H1 (cell line): Measurements from ENCODE around the gene DLK2.

Experiments used
- BCL11A ChIP-seq, 2 experiments: IDR thresholded peaks; one replicate each; pipeline ENCODE4 v1.6.1; 2011; ENCODE audit warnings: low read depth in 2 of 2, low read length in 2 of 2, mild to moderate bottlenecking in 2 of 2
- CBX8 ChIP-seq: fragments of 300-800, 300-1000 bp; sonication (generic); IDR thresholded peaks from 2 replicates; pipeline ENCODE4 v1.7.1; 2016; ENCODE audit warnings: low read depth, low read length, borderline replicate concordance
- FOSL1 ChIP-seq: IDR thresholded peaks from 2 replicates; pipeline ENCODE4 v1.6.1; 2011; ENCODE audit warnings: mild to moderate bottlenecking, low read depth, low read length, moderate library complexity; ENCODE audit not compliant: insufficient read depth
- NANOG ChIP-seq: IDR thresholded peaks from 2 replicates; pipeline ENCODE4 v1.6.1; 2011; ENCODE audit warnings: low read length, low read depth, mild to moderate bottlenecking, inconsistent platforms; ENCODE audit not compliant: insufficient read depth, poor library complexity, severe bottlenecking
- POLR2AphosphoS5 ChIP-seq: IDR thresholded peaks from 2 replicates; pipeline ENCODE4 v1.6.1; 2011; ENCODE audit warnings: low read depth, low read length
- SRF ChIP-seq: IDR thresholded peaks from 2 replicates; pipeline ENCODE4 v1.6.1; 2011; ENCODE audit warnings: mild to moderate bottlenecking, low read depth, low read length, moderate library complexity
- ZNF274 ChIP-seq: IDR thresholded peaks from 2 replicates; pipeline ENCODE4 v1.7.0; 2012; ENCODE audit warnings: low read length, borderline replicate concordance; ENCODE audit errors: extremely low read depth
- TF ChIP-seq, protein P1 (sequence below), 3 experiments: IDR thresholded peaks; 1 replicate in 2 of 3; 2 replicates in 1 of 3; pipeline versions ENCODE4 v1.5.1 to v1.6.1; 2011; ENCODE audit warnings: low read length in 3 of 3, mild to moderate bottlenecking in 3 of 3, inconsistent platforms in 2 of 3, low read depth in 1 of 3, moderate library complexity in 1 of 3; ENCODE audit not compliant: insufficient read depth in 1 of 3; ENCODE audit errors: control extremely low read depth in 1 of 3

DNA sequence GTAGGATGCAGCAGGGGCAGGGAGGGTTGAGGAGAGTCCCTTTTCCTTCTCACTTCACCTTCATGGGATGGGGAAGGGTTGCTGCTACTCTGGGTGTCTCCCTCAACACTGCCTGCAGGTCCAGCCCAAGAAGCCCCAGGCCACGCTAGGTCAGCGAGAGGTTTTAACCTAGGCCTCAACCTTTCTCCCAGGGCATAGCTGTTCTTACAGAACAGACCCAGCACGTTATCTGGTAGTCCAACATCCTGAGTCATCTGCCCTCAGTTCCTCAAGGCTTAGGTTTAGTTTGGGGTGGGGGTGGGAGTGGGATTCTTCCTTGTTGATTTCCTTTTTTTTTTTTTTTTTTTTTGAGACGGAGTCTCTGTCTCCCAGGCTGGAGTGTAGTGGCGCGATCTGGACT, 39.0 kb upstream of the DLK2 start:
- TF ChIP-seq, protein P1, sequence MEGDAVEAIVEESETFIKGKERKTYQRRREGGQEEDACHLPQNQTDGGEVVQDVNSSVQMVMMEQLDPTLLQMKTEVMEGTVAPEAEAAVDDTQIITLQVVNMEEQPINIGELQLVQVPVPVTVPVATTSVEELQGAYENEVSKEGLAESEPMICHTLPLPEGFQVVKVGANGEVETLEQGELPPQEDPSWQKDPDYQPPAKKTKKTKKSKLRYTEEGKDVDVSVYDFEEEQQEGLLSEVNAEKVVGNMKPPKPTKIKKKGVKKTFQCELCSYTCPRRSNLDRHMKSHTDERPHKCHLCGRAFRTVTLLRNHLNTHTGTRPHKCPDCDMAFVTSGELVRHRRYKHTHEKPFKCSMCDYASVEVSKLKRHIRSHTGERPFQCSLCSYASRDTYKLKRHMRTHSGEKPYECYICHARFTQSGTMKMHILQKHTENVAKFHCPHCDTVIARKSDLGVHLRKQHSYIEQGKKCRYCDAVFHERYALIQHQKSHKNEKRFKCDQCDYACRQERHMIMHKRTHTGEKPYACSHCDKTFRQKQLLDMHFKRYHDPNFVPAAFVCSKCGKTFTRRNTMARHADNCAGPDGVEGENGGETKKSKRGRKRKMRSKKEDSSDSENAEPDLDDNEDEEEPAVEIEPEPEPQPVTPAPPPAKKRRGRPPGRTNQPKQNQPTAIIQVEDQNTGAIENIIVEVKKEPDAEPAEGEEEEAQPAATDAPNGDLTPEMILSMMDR (IDR thresholded peaks at IDR 0.05; ENCODE audit: control extremely low read depth in 1 of 3, insufficient read depth in 1 of 3, low read depth in 1 of 3, low read length in 3 of 3) = no peak
- TF ChIP-seq SRF (no peak), ZNF274 (no peak), POLR2AphosphoS5 (no peak), CBX8 (no peak), NANOG (no peak), BCL11A (IDR thresholded peaks at IDR 0.05; ENCODE audit: low read depth in 2 of 2, low read length in 2 of 2) (no peak), FOSL1 (no peak)
